ENCODE results near the gene TPRN. TPM values are rescaled to one million over a fixed set of nuclear protein-coding genes. Genes with fewer than 3 reads are reported as not detected.
"Not testable (repeated sequence)": the region's sequence is repeated elsewhere in the genome, so short reads cannot be mapped to it uniquely, and the experiment has no call there.

The TPRN gene
- total RNA-seq, 2 donors from 2014 or later: 9.0 to 19.1 TPM

GRCh38 chr9:137240841-137241489, 40.4 kb upstream of the TPRN start, which contains the start of gene TUBB4B:
Gene TUBB4B, plus strand, starts transcription at chr9:137241287. Its CDS starts 74 bp downstream, at chr9:137241361.
- H3K4me1 Mint-ChIP-seq (ENCODE audit: low read depth in 2 of 2): peaks cover 15 to 22% of the 10 kb centered on the region in 2 donors
- peak within 1 kb of the TSS; percentile 81 to 92 for H3K27ac Mint-ChIP-seq
- peaks cover 5% of the 10 kb centered on the region for H3K36me3 Mint-ChIP-seq
- no peaks in the 10 kb centered on the region for H3K27me3 Mint-ChIP-seq
- DNase-seq (ENCODE audit: low spot score) (peak; percentile 99), ATAC-seq (peak; percentile 85 to 87)
- no peaks in the 10 kb centered on the region for H3K9me3 Mint-ChIP-seq
- peak within 1 kb of the TSS; percentile 88 for H3K4me3 Mint-ChIP-seq

- H3K4me3 Mint-ChIP-seq: peak overlapping the region; percentile 68
- H3K27ac Mint-ChIP-seq: peak overlapping the region; percentile 81 to 92
- H3K27me3 Mint-ChIP-seq: peaks cover 0 to under 1% of the 10 kb centered on the region in 2 donors
Observed at GRCh38 chr9:137240318-137240840, 39.8 kb upstream of the TPRN start.

GRCh38 chr9:137239541-137240200, 39.1 kb upstream of the TPRN start:
- H3K36me3 Mint-ChIP-seq; H3K9me3 Mint-ChIP-seq; ATAC-seq; H3K27me3 Mint-ChIP-seq; DNase-seq (ENCODE audit: low spot score): not testable (repeated sequence)
- Mint-ChIP-seq H3K4me1 (ENCODE audit: low read depth in 2 of 2) (peaks cover 15 to 22% of the 10 kb centered on the region in 2 donors), H3K4me3 (peak overlapping the region; percentile 68), H3K27ac (peak overlapping the region; percentile 30 to 39)

More at GRCh38 chr9:137240318-137240840, 39.8 kb upstream of the TPRN start:
- peaks cover 5% of the 10 kb centered on the region for H3K36me3 Mint-ChIP-seq
- peak; percentile 1 to 41 for ATAC-seq
- H3K9me3 Mint-ChIP-seq: no peaks in the 10 kb centered on the region
- H3K4me1 Mint-ChIP-seq (ENCODE audit: low read depth in 2 of 2): peaks cover 15 to 22% of the 10 kb centered on the region in 2 donors
- DNase-seq (ENCODE audit: low spot score): no peak

GRCh38 chr9:137237759-137238726, 37.5 kb upstream of the TPRN start:
- H3K27me3 Mint-ChIP-seq: peaks cover 0 to 6% of the 10 kb centered on the region in 2 donors
- H3K27ac Mint-ChIP-seq: no peak overlapping the region
- peaks cover 5% of the 10 kb centered on the region for H3K36me3 Mint-ChIP-seq
- no peak for ATAC-seq
- peaks cover 10 to 18% of the 10 kb centered on the region in 2 donors for H3K4me1 Mint-ChIP-seq (ENCODE audit: low read depth in 2 of 2)
- no peaks in the 10 kb centered on the region for H3K9me3 Mint-ChIP-seq
- H3K4me3 Mint-ChIP-seq: no peak overlapping the region
- no peak for DNase-seq (ENCODE audit: low spot score)

- Mint-ChIP-seq H3K27me3 (peaks cover 0 to 6% of the 10 kb centered on the region in 2 donors), H3K4me1 (ENCODE audit: low read depth in 2 of 2) (peaks cover 5 to 9% of the 10 kb centered on the region in 2 donors), H3K4me3 (no peak overlapping the region), H3K36me3 (no peaks in the 10 kb centered on the region), H3K9me3 (no peaks in the 10 kb centered on the region), H3K27ac (no peak overlapping the region)
- no peak for ATAC-seq
- DNase-seq (ENCODE audit: low spot score): no peak
Observed at GRCh38 chr9:137236936-137237421, 36.4 kb upstream of the TPRN start.

- H3K4me3 Mint-ChIP-seq: no peak overlapping the region
- H3K27me3 Mint-ChIP-seq: peaks cover 0 to 6% of the 10 kb centered on the region in 2 donors
- peaks cover 5 to 9% of the 10 kb centered on the region in 2 donors for H3K4me1 Mint-ChIP-seq (ENCODE audit: low read depth in 2 of 2)
- H3K27ac Mint-ChIP-seq: no peak overlapping the region
- no peaks in the 10 kb centered on the region for H3K9me3 Mint-ChIP-seq
- DNase-seq (ENCODE audit: low spot score) (peak; percentile 87), ATAC-seq (peak; percentile 20 to 21)
- H3K36me3 Mint-ChIP-seq: no peaks in the 10 kb centered on the region
Observed at GRCh38 chr9:137236238-137236935, 35.8 kb upstream of the TPRN start.

- Mint-ChIP-seq H3K4me1 (ENCODE audit: low read depth in 2 of 2) (peaks cover 5 to 6% of the 10 kb centered on the region in 2 donors), H3K9me3 (no peaks in the 10 kb centered on the region), H3K27me3 (peaks cover 0 to 6% of the 10 kb centered on the region in 2 donors), H3K4me3 (no peak overlapping the region), H3K27ac (no peak overlapping the region), H3K36me3 (no peaks in the 10 kb centered on the region)
- DNase-seq (ENCODE audit: low spot score): no peak
- no peak for ATAC-seq
Observed at GRCh38 chr9:137235424-137236237, 35.1 kb upstream of the TPRN start.

GRCh38 chr9:137234758-137235423, 34.4 kb upstream of the TPRN start:
- Mint-ChIP-seq H3K27ac (no peak overlapping the region), H3K36me3 (no peaks in the 10 kb centered on the region), H3K4me1 (ENCODE audit: low read depth in 2 of 2) (peaks cover 5 to 6% of the 10 kb centered on the region in 2 donors), H3K9me3 (no peaks in the 10 kb centered on the region), H3K4me3 (no peak overlapping the region), H3K27me3 (peaks cover 0 to 6% of the 10 kb centered on the region in 2 donors)
- DNase-seq (ENCODE audit: low spot score) (no peak), ATAC-seq (no peak)

GRCh38 chr9:137234055-137234697, 33.6 kb upstream of the TPRN start:
- Mint-ChIP-seq H3K27me3 (peaks cover 0 to 6% of the 10 kb centered on the region in 2 donors), H3K4me1 (ENCODE audit: low read depth in 2 of 2) (peaks cover 5 to 6% of the 10 kb centered on the region in 2 donors), H3K4me3 (no peak overlapping the region), H3K36me3 (no peaks in the 10 kb centered on the region), H3K27ac (no peak overlapping the region), H3K9me3 (no peaks in the 10 kb centered on the region)
- DNase-seq (ENCODE audit: low spot score) (no peak), ATAC-seq (no peak)

- Mint-ChIP-seq H3K36me3 (no peaks in the 10 kb centered on the region), H3K4me1 (ENCODE audit: low read depth in 2 of 2) (peaks cover 0 to 3% of the 10 kb centered on the region in 2 donors), H3K4me3 (no peak overlapping the region), H3K9me3 (no peaks in the 10 kb centered on the region), H3K27ac (no peak overlapping the region), H3K27me3 (peaks cover 0 to 6% of the 10 kb centered on the region in 2 donors)
- ATAC-seq (no peak), DNase-seq (ENCODE audit: low spot score) (no peak)
Observed at GRCh38 chr9:137233143-137233980, 32.8 kb upstream of the TPRN start.

GRCh38 chr9:137232510-137232909, 32.0 kb upstream of the TPRN start:
- H3K4me3 Mint-ChIP-seq: no peak overlapping the region

More at GRCh38 chr9:137232510-137232909, 32.0 kb upstream of the TPRN start:
- no peaks in the 10 kb centered on the region for H3K36me3 Mint-ChIP-seq
- no peaks in the 10 kb centered on the region for H3K9me3 Mint-ChIP-seq
- DNase-seq (ENCODE audit: low spot score) (no peak), ATAC-seq (no peak)
- H3K27me3 Mint-ChIP-seq: peaks cover 4 to 9% of the 10 kb centered on the region in 2 donors
- H3K4me1 Mint-ChIP-seq (ENCODE audit: low read depth in 2 of 2): peaks cover 2 to 3% of the 10 kb centered on the region in 2 donors
- H3K27ac Mint-ChIP-seq: no peak overlapping the region

All from natural killer cell treated with Interleukin-12 subunit alpha and Interleukin-12 subunit beta and Interleukin-15 and Interleukin-18, amount 100 ng/mL, for 72 hours (primary cell).